ENCODE results near the gene ALOX12B.

DNA sequence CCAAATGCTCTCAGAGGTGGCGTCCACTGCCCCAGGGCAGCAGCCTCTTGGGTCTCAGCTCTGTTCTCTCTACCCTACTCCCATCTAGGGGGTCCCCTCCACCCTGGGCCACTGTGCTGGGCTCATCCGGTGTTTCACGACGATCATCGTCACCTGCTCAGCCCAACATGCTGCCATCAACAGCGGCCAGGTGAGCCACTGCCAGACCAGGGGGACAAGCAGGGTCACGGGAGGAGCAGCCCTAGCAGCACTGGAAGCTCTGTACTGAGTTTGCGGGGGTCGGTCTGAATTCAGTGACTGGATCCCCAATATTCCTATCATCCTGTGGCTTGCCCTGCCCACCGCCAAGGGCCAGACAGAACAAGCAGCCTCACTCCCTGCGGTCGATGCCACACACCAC is 16.0 kb downstream of the ALOX12B start:
- TF ChIP-seq, protein P1, sequence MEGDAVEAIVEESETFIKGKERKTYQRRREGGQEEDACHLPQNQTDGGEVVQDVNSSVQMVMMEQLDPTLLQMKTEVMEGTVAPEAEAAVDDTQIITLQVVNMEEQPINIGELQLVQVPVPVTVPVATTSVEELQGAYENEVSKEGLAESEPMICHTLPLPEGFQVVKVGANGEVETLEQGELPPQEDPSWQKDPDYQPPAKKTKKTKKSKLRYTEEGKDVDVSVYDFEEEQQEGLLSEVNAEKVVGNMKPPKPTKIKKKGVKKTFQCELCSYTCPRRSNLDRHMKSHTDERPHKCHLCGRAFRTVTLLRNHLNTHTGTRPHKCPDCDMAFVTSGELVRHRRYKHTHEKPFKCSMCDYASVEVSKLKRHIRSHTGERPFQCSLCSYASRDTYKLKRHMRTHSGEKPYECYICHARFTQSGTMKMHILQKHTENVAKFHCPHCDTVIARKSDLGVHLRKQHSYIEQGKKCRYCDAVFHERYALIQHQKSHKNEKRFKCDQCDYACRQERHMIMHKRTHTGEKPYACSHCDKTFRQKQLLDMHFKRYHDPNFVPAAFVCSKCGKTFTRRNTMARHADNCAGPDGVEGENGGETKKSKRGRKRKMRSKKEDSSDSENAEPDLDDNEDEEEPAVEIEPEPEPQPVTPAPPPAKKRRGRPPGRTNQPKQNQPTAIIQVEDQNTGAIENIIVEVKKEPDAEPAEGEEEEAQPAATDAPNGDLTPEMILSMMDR (conservative IDR thresholded peaks at IDR 0.05), result no peak
- TF ChIP-seq ZFX (IDR thresholded peaks at IDR 0.05), result no peak

Measured in C4-2B (cell line).